K562 (cell line): Measurements from ENCODE around the gene CXCL1. TPM values are rescaled to one million over a fixed set of nuclear protein-coding genes. Genes with fewer than 3 reads are reported as not detected.

Experiments
- COPS2 ChIP-seq: fragments of 450-650 bp; conservative IDR thresholded peaks from 2 replicates; pipeline ENCODE4 v1.6.1; 2016; ENCODE audit warnings: mild to moderate bottlenecking, moderate library complexity
- MEIS2 ChIP-seq: fragments of 450-650 bp; IDR thresholded peaks from 2 replicates; pipeline ENCODE4 v1.6.1; 2014; ENCODE audit warnings: mild to moderate bottlenecking; ENCODE audit not compliant: partially characterized antibody
- NFRKB ChIP-seq: fragments of 450-650 bp; IDR thresholded peaks from 2 replicates; pipeline ENCODE4 v1.6.1; 2016; ENCODE audit warnings: low read depth
- POLR3A ChIP-seq: IDR thresholded peaks from 2 replicates; pipeline ENCODE4 v1.6.1; 2011; ENCODE audit warnings: borderline replicate concordance, mild to moderate bottlenecking, moderate library complexity; ENCODE audit not compliant: insufficient read length, insufficient read depth; ENCODE audit errors: extremely low read depth
- SOX6 ChIP-seq: fragments of 450-650 bp; IDR thresholded peaks from 2 replicates; pipeline ENCODE4 v1.6.1; 2014; ENCODE audit warnings: mild to moderate bottlenecking
- TFAM ChIP-seq: fragments of 250-450 bp; sonication (Bioruptor Pico); conservative IDR thresholded peaks from 2 replicates; pipeline ENCODE4 v1.5.0; 2021; ENCODE audit warnings: mild to moderate bottlenecking, moderate library complexity
- ZNF140 ChIP-seq: fragments of 250-450 bp; sonication (Bioruptor Pico); IDR thresholded peaks from 2 replicates; pipeline ENCODE4 v1.8.0; 2021; ENCODE audit warnings: moderate library complexity, mild to moderate bottlenecking, inconsistent platforms
- ZNF184 ChIP-seq: sonication (generic); formaldehyde crosslinking; IDR thresholded peaks from 2 replicates; pipeline ENCODE4 v1.5.0; 2020; ENCODE audit warnings: missing genetic modification reagents
- ZNF76 ChIP-seq: fragments of 250-450 bp; sonication (Bioruptor Pico); IDR thresholded peaks from 2 replicates; pipeline ENCODE4 v1.4.0; 2020; ENCODE audit warnings: mild to moderate bottlenecking, moderate library complexity, borderline replicate concordance
- polyA plus RNA-seq, 8 experiments: library from polyadenylated mRNA; depleted of rRNA in 4 of 8; stranded (reverse) in 5 of 8; unstranded in 3 of 8; fragments of >200 nt; fragmentation: Nextera tagmentation in 2 of 8; fragmentation: Illumina TruSeq in 1 of 8; extraction: Ambion mirVana in 2 of 8; extraction: Trizol in 1 of 8; gene quantifications; 2 replicates each; pipeline versions ENCODE4 v1.2.1 to v1.2.3, GENCODE V29; 2011 to 2014; ENCODE audit warnings: inconsistent platforms in 1 of 8, missing spikeins in 1 of 8
- total RNA-seq, 7 experiments: library from RNA; depleted of rRNA in 6 of 7; stranded (reverse); fragments of >200 nt in 6 of 7; fragmentation: Illumina TruSeq in 2 of 7; extraction: Trizol in 2 of 7; gene quantifications; 2 replicates each; pipeline versions ENCODE4 v1.2.1 to v1.2.3, GENCODE V29; 2011 to 2021; ENCODE audit warnings: low replicate concordance in 1 of 7
- TF ChIP-seq, protein P1 (sequence below): fragments of 250-450 bp; sonication (Bioruptor Pico); IDR thresholded peaks from 2 replicates; pipeline ENCODE4 v1.5.0; 2022; ENCODE audit warnings: mild to moderate bottlenecking
- TF ChIP-seq, protein P2 (sequence below), 2 experiments: fragments of 450-650 bp; IDR thresholded peaks; 2 replicates each; pipeline ENCODE4 v1.6.1; 2018; ENCODE audit warnings: mild to moderate bottlenecking in 2 of 2, low read depth in 1 of 2; ENCODE audit not compliant: partially characterized antibody in 2 of 2
- TF ChIP-seq, protein P3 (sequence below): sonication (generic); formaldehyde crosslinking; IDR thresholded peaks from 2 replicates; pipeline ENCODE4 v1.8.0; 2022; ENCODE audit warnings: mild to moderate bottlenecking, missing genetic modification reagents

The CXCL1 gene
- total and polyA plus RNA-seq, 9 of the 15 experiments (the other 6 are each of a cell fraction or from before 2014, with no cell fraction given): 0.07 to 2.2 (median 0.32) TPM; not detected in 3

DNA sequence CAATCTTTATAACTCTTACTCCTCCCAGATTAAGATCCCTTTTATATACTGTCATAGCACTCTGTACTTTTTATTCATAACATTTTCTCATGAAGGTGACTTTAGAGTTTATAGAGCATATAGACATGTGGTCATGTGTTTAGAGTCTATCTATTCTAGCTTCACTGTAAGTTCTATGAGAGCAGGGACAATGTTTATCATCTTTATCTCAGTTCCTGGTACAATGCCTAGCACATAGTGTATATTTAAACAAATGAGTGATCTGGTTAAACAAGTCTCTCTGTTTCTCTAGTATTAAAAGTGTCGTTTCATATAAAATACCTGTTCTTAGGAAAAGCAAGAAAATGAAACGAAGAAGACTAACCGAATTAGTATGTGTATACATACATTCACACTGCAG, 29.5 kb upstream of the CXCL1 start (continued):
- TF ChIP-seq, protein P1, sequence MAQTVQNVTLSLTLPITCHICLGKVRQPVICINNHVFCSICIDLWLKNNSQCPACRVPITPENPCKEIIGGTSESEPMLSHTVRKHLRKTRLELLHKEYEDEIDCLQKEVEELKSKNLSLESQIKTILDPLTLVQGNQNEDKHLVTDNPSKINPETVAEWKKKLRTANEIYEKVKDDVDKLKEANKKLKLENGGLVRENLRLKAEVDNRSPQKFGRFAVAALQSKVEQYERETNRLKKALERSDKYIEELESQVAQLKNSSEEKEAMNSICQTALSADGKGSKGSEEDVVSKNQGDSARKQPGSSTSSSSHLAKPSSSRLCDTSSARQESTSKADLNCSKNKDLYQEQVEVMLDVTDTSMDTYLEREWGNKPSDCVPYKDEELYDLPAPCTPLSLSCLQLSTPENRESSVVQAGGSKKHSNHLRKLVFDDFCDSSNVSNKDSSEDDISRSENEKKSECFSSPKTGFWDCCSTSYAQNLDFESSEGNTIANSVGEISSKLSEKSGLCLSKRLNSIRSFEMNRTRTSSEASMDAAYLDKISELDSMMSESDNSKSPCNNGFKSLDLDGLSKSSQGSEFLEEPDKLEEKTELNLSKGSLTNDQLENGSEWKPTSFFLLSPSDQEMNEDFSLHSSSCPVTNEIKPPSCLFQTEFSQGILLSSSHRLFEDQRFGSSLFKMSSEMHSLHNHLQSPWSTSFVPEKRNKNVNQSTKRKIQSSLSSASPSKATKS (CRISPR knock-in tag): no peak
- TF ChIP-seq ZNF76 (CRISPR knock-in tag): no peak
- TF ChIP-seq NFRKB: no peak
- TF ChIP-seq ZNF140: no peak
- TF ChIP-seq, protein P2, sequence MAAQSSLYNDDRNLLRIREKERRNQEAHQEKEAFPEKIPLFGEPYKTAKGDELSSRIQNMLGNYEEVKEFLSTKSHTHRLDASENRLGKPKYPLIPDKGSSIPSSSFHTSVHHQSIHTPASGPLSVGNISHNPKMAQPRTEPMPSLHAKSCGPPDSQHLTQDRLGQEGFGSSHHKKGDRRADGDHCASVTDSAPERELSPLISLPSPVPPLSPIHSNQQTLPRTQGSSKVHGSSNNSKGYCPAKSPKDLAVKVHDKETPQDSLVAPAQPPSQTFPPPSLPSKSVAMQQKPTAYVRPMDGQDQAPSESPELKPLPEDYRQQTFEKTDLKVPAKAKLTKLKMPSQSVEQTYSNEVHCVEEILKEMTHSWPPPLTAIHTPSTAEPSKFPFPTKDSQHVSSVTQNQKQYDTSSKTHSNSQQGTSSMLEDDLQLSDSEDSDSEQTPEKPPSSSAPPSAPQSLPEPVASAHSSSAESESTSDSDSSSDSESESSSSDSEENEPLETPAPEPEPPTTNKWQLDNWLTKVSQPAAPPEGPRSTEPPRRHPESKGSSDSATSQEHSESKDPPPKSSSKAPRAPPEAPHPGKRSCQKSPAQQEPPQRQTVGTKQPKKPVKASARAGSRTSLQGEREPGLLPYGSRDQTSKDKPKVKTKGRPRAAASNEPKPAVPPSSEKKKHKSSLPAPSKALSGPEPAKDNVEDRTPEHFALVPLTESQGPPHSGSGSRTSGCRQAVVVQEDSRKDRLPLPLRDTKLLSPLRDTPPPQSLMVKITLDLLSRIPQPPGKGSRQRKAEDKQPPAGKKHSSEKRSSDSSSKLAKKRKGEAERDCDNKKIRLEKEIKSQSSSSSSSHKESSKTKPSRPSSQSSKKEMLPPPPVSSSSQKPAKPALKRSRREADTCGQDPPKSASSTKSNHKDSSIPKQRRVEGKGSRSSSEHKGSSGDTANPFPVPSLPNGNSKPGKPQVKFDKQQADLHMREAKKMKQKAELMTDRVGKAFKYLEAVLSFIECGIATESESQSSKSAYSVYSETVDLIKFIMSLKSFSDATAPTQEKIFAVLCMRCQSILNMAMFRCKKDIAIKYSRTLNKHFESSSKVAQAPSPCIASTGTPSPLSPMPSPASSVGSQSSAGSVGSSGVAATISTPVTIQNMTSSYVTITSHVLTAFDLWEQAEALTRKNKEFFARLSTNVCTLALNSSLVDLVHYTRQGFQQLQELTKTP (IDR thresholded peaks at IDR 0.05; ENCODE audit: low read depth in 1 of 2, partially characterized antibody in 2 of 2): no peak
- TF ChIP-seq COPS2: no peak
- TF ChIP-seq, protein P3, sequence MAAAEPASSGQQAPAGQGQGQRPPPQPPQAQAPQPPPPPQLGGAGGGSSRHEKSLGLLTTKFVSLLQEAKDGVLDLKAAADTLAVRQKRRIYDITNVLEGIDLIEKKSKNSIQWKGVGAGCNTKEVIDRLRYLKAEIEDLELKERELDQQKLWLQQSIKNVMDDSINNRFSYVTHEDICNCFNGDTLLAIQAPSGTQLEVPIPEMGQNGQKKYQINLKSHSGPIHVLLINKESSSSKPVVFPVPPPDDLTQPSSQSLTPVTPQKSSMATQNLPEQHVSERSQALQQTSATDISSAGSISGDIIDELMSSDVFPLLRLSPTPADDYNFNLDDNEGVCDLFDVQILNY (CRISPR knock-in tag): no peak
- no peak for TF ChIP-seq MEIS2
- TF ChIP-seq ZNF184 (CRISPR knock-in tag): no peak
- no peak for TF ChIP-seq POLR3A
- TF ChIP-seq SOX6: no peak
- no peak for TF ChIP-seq TFAM (CRISPR knock-in tag)
